NOMO-1 (cell line): ENCODE results near the gene ANKRD10.

Experiments used
- DNase-seq, 2 experiments: peaks; one replicate each; lab custom pipeline; 2025; ENCODE audit not compliant: unreplicated experiment in 2 of 2; lab: John Stamatoyannopoulos, UW

The ANKRD10 gene

DNA sequence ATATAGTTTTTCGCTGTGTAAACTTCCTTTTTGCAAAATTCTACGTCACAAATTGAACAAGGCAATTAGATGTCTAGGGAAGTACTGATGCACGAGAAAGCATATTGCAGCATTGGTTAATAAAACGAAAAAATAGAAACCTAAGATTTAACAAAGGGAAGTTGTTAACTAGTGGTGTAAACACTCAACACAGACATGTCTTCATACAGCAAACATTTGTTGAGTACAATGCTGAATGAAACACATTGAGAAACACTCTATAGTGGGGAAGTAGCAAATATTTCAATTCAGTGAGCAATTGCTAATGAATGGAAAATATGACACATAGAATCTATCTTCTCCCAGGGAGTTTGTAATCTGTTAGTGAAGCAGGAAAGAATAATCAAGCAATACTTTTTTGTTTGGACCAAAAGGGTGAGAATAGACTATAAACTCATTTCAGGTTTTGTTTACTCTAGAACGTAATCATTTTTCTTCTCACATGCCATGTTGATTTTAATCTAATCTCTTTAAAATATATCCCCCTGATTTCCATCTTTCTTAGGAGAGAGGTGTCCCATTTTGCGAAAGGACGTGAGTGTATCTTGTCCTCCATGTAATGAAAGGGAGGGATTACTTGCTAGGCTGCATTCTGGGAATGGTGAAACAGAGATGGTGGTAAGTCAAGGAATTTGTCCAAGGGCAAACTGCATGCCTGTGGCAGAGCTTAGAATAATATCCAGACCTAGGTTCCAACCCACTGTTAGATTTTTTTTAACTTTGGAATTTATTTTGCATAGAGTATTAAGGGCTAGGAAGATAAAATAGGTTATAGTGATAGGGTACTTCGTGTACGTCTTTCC lies 1.7 kb upstream of the ANKRD10 start:
- peak; percentile 45 to 90 for DNase-seq

DNA sequence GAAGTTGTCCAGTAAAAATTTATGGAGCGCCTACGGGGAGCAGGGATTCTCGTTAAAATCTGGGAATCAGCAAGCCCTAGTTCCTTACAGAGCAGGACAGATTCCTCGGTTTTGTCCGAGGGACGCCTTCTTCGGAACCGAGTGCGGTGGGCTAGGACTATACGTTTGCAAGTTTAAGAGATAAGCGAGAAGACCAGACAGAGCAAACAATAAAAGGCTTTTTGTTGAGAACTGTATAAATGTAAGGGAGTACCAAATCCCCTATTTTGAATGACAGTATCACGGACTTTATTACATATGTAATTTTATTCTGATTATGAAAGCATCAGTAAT lies 971 bp upstream of the ANKRD10 start:
- peak in 1 of 2 experiments; percentile 31 for DNase-seq

DNA sequence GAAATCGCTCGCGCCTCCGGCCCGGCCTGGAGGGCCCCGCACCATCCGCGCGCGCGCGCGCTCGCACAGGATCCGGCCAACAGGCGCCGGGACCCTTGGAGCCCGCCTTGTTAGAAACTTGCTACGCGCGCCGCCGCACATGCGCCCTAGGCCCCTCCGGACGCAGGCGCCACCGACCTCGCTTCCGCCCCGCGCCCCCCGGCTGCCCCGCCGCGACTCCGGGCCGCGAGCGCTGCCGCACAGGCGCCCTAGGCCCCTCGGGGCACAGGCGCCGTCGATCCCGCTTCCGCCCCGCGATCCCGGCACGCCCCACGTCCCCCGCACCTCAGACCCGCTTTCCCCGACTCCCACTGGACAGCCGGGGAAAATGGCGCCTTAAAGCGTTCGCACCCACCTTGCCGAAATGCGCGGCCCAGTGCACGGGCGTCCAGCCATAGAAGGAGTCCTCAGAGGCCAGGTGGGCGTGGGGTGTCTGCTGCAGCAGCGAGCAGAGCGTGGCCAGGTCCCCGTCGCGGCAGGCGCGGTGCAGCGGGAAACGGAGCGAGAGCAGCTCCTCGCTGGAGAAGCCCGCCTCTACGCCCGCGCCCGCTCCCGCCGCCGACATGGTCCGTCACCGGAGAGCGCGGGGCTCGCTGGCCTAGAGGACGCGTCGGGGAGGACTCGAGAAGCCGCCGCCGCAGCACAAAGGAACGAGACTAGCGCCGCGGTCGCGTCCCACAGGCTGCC lies 375 bp downstream of the ANKRD10 start:
- peak; percentile 35 to 52 for DNase-seq

DNA sequence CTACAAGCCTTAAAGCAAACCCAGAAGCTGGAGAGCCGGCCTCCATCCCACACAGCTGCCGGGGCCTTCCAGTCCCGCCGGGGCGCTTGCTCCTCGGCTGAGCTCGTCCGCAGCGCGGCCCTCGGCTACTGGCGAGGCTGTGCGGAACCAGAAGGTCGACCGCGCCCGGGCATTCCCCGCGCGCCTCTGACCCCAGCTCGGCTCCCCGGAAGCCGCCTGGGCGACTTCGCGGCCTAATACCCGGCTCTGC lies 863 bp downstream of the ANKRD10 start:
- peak; percentile 25 to 52 for DNase-seq

DNA sequence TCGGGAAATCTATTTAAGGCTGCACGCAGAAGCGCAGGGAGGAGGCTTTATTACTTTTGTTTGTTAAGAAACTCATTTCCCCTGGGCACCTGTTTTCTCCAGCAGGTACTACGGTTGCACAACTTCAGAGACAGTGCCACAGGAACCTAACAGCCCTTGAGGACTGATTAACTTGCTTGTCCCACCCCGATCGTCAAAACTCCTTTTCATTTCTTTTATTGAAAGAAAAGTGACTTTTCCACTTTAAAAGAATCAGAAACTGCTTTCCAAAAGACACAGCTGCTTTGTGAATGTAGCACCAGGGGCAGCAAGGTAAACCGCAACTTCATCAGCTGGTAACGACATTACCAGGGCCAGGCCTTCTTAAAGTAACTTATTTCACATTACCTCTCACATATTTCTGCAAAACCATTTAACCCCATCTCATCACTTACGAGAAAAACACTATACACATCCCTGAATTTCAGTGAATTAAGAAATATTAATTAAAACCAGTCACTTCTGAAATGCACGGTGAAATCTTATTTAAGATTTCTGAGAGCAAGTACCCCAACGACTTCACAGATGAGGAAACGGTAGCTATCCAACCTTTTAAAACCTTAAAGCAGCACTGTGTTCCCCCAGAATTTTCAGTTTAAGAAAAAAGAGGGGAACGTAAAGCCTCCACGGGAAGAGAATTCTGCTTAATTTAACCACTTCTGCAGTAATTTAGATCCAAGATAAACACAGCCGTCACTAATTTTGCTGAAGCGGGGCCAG lies 1.4 kb downstream of the ANKRD10 start:
- DNase-seq: peak in 1 of 2 experiments; percentile 53

DNA sequence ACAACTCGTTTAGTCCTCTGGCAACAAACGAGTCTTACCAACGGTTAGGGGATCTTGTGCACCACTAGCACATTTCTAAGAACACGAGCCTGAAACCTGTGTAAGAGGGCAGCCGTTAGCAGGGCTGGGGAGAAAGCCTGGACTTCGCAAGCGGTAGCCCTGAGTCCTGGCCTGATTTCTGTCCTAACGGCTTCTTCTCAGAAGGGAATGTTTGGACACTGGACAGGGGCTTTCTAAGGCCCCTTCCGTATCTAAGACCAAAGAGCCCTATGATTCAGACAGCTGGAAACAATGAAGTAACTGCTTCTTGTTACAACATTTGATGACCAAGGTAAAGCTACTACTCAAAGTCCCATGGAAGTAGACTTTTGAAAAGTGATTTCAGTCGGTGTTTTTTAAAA lies 2.2 kb downstream of the ANKRD10 start:
- peak in 1 of 2 experiments; percentile 34 for DNase-seq

DNA sequence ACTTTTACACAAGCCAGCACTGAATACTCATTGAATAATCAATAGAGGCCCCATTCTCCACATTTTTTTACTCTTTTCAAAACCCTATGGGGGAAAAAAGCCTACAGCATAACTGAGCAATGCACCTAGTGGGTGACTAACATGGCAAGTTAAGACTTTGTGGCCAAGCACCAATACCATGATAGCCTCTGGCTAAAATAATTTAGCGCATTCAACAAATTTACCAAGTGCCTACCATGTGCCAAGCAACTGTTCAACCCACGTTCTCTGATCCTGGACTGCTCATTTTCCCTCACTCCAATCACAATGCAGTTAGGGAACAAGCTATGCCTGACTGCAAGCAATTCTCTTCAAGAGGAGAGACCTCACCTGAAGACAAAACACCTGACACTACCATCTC lies 3.0 kb downstream of the ANKRD10 start:
- no peak for DNase-seq

DNA sequence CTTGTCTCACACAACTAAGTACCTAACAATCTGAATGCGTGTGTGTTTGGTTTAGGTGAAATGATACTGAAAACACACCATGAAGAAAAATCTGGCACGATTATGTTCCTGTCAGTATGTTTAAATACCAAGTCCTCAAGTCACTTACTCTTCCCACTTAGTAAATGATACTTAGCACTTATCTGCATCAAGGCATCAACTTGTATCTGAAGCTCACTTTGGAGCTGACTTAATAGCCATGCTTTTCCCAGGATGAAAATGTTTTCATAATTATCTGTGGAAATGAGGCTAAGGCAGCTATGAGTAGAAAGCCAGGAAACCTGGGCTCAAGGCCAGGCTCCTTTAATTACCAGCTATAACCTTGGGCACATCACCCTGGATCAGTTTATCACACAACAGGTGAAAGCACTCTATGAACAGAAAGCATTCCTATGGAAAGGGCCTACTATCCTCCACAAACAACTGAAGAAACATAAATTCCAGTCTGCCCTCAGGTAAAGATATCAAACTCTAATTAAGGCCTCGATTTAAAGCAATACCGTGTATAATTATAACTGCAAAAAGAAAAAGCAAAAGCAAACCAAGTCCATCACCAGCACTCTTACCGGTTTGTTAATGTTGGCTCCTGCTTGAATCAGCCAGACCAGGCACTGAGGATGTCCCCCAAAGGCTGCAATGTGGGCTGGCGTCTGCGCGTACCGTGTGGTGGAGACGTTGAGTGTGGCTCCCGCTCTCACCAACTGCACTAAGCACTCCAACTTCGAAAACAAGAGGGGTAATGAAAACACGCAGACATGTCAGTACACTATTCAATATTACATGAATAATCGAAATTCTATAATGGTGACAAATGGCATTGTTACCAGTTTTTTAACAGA lies 4.6 kb downstream of the ANKRD10 start:
- DNase-seq: no peak

DNA sequence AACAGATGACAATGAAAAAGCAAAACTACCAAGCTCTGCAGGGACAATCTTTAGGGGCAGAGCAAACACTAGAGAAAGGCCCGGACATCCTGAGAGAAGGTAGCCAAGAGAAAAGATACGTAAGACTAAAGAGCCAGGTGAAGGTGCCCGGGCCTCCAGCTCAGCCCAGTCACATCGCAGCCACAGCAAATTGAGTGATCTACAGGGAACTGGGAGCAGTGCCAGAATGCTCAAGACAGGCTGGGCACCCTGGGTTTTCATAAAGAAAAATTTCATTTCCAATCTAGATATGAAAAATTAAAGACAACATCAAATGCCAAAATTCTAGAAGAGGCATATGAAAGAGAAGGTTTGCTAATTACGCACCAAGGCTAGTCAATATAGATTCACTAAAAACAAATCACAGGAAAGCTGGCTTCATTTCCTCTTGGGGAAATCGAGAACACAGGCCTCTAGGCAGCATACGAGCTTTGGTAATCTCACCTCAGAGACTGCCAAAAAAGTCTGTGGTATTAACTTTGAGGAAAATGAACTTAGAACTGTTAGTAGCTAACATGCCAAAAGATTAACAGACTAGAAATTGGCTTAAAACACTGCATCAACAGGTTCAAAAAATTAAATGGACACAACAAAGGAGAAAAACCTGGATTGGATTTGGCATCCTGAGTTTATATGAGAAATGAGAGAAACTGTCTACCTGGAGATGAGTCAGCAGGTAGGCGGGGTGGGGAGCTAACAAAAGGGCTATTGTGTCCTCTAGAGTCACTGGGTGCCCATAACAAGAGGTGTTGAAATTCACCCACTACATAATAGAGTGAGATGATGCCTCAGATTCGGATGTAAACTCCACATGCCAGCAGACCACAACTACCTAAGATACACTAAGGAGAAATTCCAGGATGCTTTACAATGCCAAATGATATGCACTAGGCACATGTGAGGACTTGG lies 6.6 kb downstream of the ANKRD10 start:
- DNase-seq: no peak

DNA sequence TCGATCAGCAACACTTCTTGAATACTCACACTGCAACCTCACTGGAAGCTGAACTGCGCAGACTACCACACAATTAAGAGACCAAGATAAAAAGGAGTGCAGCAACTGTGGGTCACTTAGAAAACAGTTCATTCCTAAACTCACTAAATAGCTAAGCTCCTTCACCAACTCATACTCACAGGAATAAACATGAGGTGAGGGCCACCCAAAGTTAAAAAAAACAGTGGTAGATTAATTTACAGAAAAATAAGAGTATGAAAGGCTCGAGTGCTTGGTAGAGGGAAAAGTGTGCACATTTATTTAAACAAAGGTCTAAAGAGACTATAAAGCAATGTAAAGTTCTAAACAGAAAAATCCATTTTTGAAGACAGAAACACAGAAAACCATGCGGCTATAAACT lies 7.6 kb downstream of the ANKRD10 start:
- DNase-seq: no peak

DNA sequence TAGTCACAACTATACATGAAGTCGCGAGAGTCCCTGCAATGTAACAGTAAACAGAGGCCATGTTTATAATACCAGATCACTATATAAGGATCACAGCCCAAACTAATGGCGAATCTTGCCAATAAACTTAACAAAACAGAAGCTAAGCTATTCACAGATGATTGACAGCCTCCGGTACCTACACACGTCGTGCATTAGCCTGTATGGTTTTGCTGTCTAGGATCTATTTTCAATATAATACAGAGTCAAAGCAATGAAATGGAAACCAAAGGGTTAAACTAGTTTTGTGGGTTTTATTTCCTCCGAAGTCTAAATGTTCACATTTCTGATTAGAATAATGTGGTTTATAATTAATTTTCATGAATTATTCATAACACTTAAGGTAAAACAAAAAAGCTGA lies 10.1 kb downstream of the ANKRD10 start:
- no peak for DNase-seq

DNA sequence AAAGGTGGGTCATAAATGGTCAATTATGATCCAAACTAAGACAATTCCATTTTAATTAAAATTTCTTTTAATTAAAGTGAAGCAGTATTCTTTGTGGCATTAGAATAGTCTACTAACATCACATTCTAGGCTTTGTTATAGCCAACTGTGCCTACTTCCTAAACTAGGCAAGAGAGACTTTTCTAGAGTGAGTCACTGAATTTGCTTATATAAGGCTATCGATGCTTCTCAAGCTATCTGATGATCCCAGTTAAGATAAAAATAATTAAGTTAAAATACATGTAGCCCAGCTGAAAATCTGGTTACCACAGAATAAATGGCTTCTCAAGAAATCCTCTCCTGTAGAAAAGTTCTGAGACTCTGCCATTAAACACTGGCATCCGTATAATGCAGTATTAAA lies 12.5 kb downstream of the ANKRD10 start:
- no peak for DNase-seq

DNA sequence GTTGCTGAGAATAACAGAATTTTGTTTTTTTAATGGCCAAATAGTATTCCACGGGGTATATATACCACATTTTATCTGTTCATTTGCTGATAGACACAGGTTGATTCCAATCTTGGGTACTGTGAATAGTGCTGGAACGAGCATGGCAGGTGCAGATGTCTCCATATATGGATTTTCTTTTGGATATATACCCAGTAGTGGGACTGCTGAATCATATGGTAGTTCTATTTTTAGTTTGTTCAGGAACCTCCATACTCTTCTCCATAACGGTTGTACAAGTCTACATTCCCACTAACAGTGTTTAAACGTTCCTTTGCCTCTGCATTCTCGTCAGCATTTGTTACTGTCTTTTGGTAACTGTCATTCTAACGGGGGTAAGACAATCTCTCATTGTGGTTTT lies 17.3 kb downstream of the ANKRD10 start:
- DNase-seq: no peak

DNA sequence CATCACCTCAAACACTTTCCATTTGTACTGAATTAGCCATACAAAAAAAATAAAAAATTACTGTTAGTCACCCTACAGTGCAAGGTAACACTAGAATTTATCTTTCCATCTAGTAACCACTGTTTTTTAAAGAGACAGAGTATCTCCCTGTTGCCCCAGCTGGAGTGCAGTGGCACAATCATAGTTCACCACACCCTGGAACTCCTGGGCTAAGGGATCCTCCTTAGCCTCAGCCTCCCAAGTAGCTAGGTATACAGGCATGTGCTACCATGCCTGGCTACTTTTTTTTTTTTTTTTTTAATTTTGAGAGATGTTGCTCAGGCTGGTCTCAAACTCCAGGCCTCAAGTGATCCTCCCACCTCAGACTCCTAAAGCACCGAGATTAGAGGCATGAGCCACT lies 17.9 kb downstream of the ANKRD10 start:
- DNase-seq: no peak

DNA sequence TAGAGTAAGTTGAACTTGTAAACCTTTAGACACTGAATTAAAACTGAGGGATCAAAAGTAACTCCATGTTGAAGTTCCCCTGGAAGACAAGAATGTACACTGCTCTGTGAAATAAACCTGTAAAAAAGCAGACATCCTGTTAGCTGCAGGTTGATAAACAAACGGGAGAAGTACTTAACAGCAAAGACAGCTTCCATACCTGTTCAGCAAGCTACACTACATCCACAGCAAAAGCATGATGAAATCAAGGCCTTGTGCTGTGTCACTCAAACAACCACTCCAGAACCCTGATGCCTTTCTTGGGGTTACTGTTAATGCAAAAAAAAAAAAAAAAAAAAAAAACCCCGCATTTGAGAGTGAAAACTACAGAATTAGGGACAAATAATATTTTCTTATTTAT lies 20.8 kb downstream of the ANKRD10 start:
- DNase-seq: no peak

DNA sequence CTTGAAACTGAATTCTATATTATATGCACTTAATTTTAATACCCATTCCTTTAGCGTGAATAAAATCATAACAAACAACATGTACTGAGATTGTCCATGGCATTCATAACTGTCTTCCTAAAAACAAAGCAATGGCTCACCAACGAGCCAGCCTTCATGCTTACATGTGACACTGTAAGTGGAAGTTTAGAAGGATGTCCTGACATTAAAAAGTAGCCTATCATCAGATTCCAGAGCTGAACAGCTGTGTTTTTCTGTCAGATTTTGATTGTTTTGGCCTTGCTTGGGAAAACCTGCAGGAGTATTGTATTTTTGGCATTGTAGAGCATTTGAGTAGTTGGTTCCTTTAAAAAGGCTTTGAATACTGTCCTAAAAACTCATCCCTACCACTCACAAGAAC lies 21.3 kb downstream of the ANKRD10 start:
- no peak for DNase-seq

DNA sequence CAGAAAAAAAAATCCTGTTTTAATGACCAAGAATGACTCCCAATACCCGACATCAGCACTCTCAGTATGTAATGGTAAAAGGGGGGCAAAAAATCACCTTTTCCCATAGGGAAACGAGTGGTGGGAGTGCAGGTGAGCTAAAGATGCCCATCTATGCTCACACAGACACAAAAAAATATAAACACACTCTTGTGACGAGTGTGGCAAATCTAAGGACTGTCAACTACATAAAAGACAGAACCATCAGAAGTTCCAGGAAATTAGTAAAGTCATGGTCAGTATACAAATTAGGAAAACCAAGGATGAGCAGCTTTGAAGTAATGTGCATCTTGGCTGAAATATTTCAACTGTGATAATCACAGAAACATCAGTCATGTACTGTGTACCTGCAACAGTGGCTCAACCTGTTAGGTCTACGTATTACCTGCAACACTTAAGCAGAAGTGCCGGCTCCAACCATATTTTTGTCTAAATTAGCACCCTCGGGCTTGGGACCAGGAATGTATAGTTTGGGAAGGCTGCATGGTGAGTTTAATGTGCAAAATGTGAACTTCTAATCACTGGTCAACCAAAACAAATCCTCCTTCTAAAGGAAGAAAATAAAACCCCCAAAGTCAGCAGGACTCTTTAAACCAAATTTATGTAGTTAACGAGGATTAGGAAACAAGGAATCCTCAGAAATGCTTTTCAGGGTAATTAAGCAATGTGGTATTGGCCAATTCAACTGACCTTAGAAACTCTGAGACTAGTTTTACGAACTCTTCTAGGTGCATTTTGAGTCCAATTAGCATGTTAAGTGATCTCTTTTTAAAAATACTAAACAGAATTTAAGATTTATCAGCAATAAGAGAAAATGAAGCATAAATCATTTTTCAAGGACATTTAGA lies 24.3 kb downstream of the ANKRD10 start:
- DNase-seq: peak in 1 of 2 experiments; percentile 69

DNA sequence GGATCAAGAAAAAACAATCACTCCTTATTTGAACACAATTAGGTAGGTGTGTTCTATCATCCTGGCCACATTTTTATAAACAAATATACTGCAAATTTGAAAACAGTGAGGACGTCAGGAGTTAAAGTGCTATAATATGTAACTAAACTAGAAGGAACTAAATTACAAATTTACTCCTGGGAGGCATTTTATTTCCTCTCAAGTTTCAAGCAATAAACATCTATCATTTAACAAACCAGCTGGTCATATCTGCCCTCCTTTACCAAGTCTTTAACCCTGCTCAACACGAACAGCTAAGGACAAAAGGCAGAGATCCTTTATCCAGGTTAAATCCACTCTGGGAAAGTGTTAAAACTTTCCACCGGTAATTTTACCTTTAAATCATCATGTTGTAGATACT lies 26.5 kb downstream of the ANKRD10 start:
- DNase-seq: no peak
